IgD-negative memory B cell (primary cell): Measurements from ENCODE around the gene PFN4. TPM values are rescaled to one million over a fixed set of nuclear protein-coding genes. Genes with fewer than 3 reads are reported as not detected.
A peak's percentile ranks its signal among the peaks of the same experiment; 100 is the strongest.
"Not testable (repeated sequence)": the region's sequence is repeated elsewhere in the genome, so short reads cannot be mapped to it uniquely, and the experiment has no call there.

Experiments
- H3K27ac Mint-ChIP-seq, 3 donors: one replicate each; pipeline ENCODE4 v1.8.0; 2020 to 2022; ENCODE audit warnings: mild to moderate bottlenecking in 3 of 3, mixed read lengths in 3 of 3, moderate library complexity in 1 of 3
- H3K27me3 Mint-ChIP-seq: one replicate; pipeline ENCODE4 v1.8.0; 2021; ENCODE audit warnings: mixed read lengths
- H3K36me3 Mint-ChIP-seq: one replicate; pipeline ENCODE4 v1.8.0; 2020; ENCODE audit warnings: mild to moderate bottlenecking, mixed read lengths
- H3K4me1 Mint-ChIP-seq, 3 donors: one replicate each; pipeline ENCODE4 v1.8.0; 2020 to 2022; ENCODE audit warnings: mixed read lengths in 3 of 3, mild to moderate bottlenecking in 1 of 3
- H3K4me3 Mint-ChIP-seq, 4 donors: one replicate each; pipeline ENCODE4 v1.8.0; 2020 to 2022; ENCODE audit warnings: mild to moderate bottlenecking in 4 of 4, mixed read lengths in 4 of 4, moderate library complexity in 3 of 4
- H3K9me3 Mint-ChIP-seq, 3 donors: one replicate each; pipeline ENCODE4 v1.8.0; 2020 to 2021; ENCODE audit warnings: mixed read lengths in 3 of 3, mild to moderate bottlenecking in 1 of 3
- polyA plus RNA-seq: library from polyadenylated mRNA; unstranded; fragments of 300-500 nt; fragmentation: Illumina TruSeq; gene quantifications from one replicate; pipeline ENCODE4 v1.2.3, GENCODE V29; 2021

Gene PFN4
- polyA plus RNA-seq, 1 donor from 2014 or later = not detected

GRCh38 chr2:24125956-24126355 lies 2.8 kb upstream of the PFN4 start:
- peaks cover 15 to 27% (median 16%) of the 10 kb centered on the region in 3 donors for H3K4me1 Mint-ChIP-seq
- H3K4me3 Mint-ChIP-seq = peak overlapping the region in 1 of 4 donors; percentile 83
- H3K27ac Mint-ChIP-seq = no peak overlapping the region
- no peaks in the 10 kb centered on the region for H3K36me3 Mint-ChIP-seq
- no peaks in the 10 kb centered on the region for H3K9me3 Mint-ChIP-seq
- H3K27me3 Mint-ChIP-seq = no peaks in the 10 kb centered on the region

DNA sequence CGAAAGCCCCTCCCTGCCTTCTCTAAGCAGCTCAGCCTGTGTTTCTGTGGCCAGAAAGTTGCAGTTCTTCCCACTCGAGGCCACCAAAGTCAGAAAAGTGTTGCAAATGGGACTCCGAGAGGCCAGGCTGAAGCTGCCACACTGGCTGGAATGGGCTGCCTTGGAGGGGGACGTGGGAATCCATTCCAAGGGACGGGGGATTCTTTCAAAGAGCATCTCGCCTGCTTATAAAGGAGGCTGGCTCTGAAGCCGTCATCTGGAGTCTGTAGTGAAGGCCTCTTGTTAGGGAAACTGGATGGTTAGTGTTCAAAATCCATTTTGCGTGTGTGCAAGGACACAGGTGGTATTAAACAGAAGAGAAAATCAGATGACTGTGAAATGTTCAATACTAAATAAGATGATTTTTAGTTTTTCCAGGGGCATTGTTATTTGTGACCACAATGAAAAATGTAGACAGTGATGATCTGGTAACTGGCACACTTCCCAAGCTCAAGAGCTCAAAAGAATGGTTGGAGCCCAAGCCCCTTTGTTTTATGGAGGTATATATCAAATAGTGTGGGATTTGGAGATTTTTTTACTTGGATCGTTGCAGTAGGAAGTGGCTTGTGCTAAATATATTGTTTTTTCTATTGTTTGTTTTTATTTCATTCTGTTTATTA lies 917 bp upstream of the PFN4 start:
- H3K27me3 Mint-ChIP-seq = no peaks in the 10 kb centered on the region
- H3K4me3 Mint-ChIP-seq = peak overlapping the region; percentile 82 to 95 (median 94)
- peaks cover 15 to 27% (median 16%) of the 10 kb centered on the region in 3 donors for H3K4me1 Mint-ChIP-seq
- no peaks in the 10 kb centered on the region for H3K36me3 Mint-ChIP-seq
- peak overlapping the region; percentile 77 to 98 (median 95) for H3K27ac Mint-ChIP-seq
- no peaks in the 10 kb centered on the region for H3K9me3 Mint-ChIP-seq

DNA sequence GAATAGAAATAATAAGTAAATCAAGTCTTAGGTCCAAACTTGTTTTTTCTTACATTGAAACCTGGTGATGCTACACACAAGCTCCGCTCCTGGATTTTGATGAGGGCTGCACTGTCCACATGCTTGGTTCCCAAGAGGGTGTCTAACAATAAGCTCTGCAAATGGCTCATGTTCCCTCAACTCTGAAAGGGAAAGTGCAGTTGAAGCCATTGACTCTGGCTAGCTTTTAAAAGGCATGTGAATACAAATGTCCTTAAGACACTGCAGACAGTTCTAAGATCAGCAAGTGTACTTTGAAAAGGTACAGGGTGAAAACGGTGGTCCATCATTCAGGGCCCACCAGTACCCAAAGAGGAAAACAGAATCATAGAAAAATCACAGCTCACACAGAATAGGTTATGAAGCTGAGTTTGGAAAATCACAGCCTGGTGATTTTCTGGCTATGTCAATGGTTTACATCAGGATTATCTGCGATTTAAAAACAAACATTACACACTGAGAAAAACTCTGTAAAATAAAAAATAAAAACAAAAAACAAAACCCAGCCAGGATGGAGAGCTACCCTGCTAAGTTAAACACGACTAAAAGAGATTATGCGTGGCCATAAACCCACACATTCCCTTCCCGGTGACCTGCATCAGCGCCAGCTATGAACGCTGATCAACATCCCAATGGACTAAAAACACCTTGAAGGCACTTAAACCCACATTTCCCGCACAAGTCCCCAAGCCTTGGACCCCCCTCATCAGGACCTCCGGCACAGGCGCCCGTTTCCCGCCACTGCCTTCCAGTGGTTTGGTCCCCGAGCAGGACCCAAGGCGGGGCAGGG lies 554 bp downstream of the PFN4 start:
- Mint-ChIP-seq H3K27ac (peak overlapping the region; percentile 82 to 91 (median 89)), H3K36me3 (no peaks in the 10 kb centered on the region), H3K27me3 (no peaks in the 10 kb centered on the region), H3K9me3 (no peaks in the 10 kb centered on the region), H3K4me1 (peaks cover 12 to 22% (median 15%) of the 10 kb centered on the region in 3 donors), H3K4me3 (peak overlapping the region; percentile 82 to 96 (median 92))

- no peaks in the 10 kb centered on the region for H3K27me3 Mint-ChIP-seq
- H3K27ac Mint-ChIP-seq = peak overlapping the region in 1 of 3 donors; percentile 47
- H3K4me3 Mint-ChIP-seq = peak overlapping the region in 2 of 4 donors; percentile 12 to 77
- H3K36me3 Mint-ChIP-seq = no peaks in the 10 kb centered on the region
- peaks cover 12 to 22% (median 15%) of the 10 kb centered on the region in 3 donors for H3K4me1 Mint-ChIP-seq
- H3K9me3 Mint-ChIP-seq = no peaks in the 10 kb centered on the region
These were observed 1.7 kb downstream of the PFN4 start for GRCh38 chr2:24121469-24121868.

- Mint-ChIP-seq H3K27me3 (no peaks in the 10 kb centered on the region), H3K36me3 (no peaks in the 10 kb centered on the region), H3K4me3 (peak overlapping the region in 1 of 4 donors; percentile 77), H3K4me1 (peaks cover 12 to 21% (median 15%) of the 10 kb centered on the region in 3 donors), H3K9me3 (no peaks in the 10 kb centered on the region), H3K27ac (peak overlapping the region in 1 of 3 donors; percentile 47)
These were observed 2.1 kb downstream of the PFN4 start for GRCh38 chr2:24121066-24121465.

GRCh38 chr2:24117902-24118301 lies 5.2 kb downstream of the PFN4 start:
- no peaks in the 10 kb centered on the region for H3K27me3 Mint-ChIP-seq
- no peaks in the 10 kb centered on the region for H3K36me3 Mint-ChIP-seq
- H3K4me1 Mint-ChIP-seq = peaks cover 5 to 7% (median 5%) of the 10 kb centered on the region in 3 donors
- peak overlapping the region in 1 of 3 donors; percentile 50 for H3K27ac Mint-ChIP-seq
- H3K4me3 Mint-ChIP-seq = no peak overlapping the region
- no peaks in the 10 kb centered on the region for H3K9me3 Mint-ChIP-seq

GRCh38 chr2:24115057-24115456 lies 8.1 kb downstream of the PFN4 start:
- no peaks in the 10 kb centered on the region for H3K4me1 Mint-ChIP-seq
- H3K4me3 Mint-ChIP-seq = no peak overlapping the region
- no peaks in the 10 kb centered on the region for H3K9me3 Mint-ChIP-seq
- no peaks in the 10 kb centered on the region for H3K36me3 Mint-ChIP-seq
- H3K27me3 Mint-ChIP-seq = no peaks in the 10 kb centered on the region
- no peak overlapping the region for H3K27ac Mint-ChIP-seq

DNA sequence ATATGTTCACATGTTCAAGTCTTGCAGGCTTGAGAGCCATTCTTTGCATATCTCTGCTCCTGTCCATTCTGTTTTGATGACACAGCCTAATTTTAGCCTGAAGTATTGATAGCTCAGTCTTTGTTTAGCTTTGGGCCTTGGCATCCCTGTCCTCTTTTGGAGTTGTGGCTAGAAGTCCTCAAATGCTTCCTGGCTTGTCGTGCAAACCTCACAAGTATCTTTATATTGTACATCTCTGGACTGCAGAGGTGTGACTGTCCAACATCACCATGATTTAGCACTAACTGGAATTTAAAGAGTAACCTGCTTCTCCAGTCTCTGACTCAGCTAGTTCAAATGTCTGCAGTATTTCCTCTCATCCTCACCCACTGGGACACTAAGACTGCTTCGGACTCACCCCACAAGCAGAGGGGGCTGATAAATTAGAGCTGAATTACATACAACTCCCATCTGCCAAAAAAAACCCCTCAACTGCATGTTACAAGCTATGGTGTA lies 11.7 kb downstream of the PFN4 start:
- Mint-ChIP-seq H3K36me3 (no peaks in the 10 kb centered on the region), H3K4me3 (no peak overlapping the region), H3K4me1 (no peaks in the 10 kb centered on the region), H3K27me3 (no peaks in the 10 kb centered on the region), H3K27ac (no peak overlapping the region), H3K9me3 (peaks cover 4 to 18% (median 4%) of the 10 kb centered on the region in 3 donors)

DNA sequence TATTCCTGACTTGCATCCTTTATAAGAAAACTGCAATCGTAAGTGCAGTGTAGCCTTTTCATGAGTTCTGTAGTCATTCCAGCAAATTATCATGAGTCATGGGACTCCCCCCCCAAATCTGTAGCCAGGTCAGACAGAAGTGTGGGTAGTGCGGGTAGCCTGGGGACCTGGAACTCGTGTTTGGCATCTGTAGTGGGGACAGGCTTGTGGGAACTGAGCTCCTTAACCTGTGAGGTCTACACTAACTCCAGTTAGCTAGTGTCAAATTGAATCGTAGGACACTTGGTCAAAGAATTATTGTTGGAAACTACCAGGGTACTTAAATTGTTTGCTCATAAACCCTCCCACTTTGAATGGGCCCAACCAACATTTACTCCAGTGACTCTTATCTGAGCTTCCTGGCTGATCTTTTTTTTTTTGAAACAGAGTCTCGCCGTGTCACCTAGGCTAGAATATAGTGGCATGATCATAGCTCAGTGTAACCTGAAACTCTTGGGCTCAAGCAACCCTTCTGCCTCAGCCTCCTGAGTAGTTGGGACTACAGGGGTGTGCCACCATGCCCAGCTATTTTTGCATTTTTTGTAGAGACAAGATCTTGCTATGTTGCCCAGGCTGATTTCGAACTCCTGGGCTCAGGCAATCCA lies 12.4 kb downstream of the PFN4 start:
- Mint-ChIP-seq H3K27ac (no peak overlapping the region), H3K4me3 (no peak overlapping the region), H3K36me3 (no peaks in the 10 kb centered on the region), H3K4me1 (no peaks in the 10 kb centered on the region), H3K27me3 (no peaks in the 10 kb centered on the region), H3K9me3 (peaks cover 4 to 18% (median 4%) of the 10 kb centered on the region in 3 donors)

DNA sequence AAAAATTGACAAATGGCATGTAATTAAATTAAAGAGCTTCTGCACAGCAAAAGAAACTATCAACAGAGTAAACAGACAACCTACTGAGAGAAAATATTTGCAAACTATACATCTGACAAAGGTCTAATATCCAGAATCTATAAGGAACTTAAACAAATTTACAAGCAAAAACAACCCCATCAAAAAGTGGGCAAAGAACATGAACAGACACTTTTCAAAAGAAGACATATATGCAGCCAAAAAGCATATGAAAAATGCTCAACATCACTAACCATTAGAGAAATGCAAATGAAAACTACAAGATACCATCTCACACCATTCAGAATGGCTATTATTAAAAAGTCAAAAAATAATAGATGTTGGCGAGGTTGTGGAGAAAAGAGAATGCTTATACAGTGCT lies 13.7 kb downstream of the PFN4 start:
- not testable (repeated sequence) for H3K4me1 Mint-ChIP-seq, H3K27me3 Mint-ChIP-seq, H3K4me3 Mint-ChIP-seq, H3K27ac Mint-ChIP-seq, H3K36me3 Mint-ChIP-seq
- peaks cover 4 to 18% (median 8%) of the 10 kb centered on the region in 3 donors for H3K9me3 Mint-ChIP-seq

- no peak overlapping the region for H3K4me3 Mint-ChIP-seq
- H3K27ac Mint-ChIP-seq = no peak overlapping the region
- H3K4me1 Mint-ChIP-seq = peaks cover 3 to 9% (median 5%) of the 10 kb centered on the region in 3 donors
- peaks cover 5% of the 10 kb centered on the region for H3K36me3 Mint-ChIP-seq
- H3K9me3 Mint-ChIP-seq = peaks cover 4 to 18% (median 8%) of the 10 kb centered on the region in 3 donors
- no peaks in the 10 kb centered on the region for H3K27me3 Mint-ChIP-seq
These were observed 15.8 kb downstream of the PFN4 start for GRCh38 chr2:24107336-24107735.

- H3K27ac Mint-ChIP-seq = no peak overlapping the region
- peaks cover 4 to 18% (median 8%) of the 10 kb centered on the region in 3 donors for H3K9me3 Mint-ChIP-seq
- H3K4me1 Mint-ChIP-seq = peaks cover 3 to 9% (median 9%) of the 10 kb centered on the region in 3 donors
- H3K27me3 Mint-ChIP-seq = no peaks in the 10 kb centered on the region
- peaks cover 5% of the 10 kb centered on the region for H3K36me3 Mint-ChIP-seq
- no peak overlapping the region for H3K4me3 Mint-ChIP-seq
These were observed 16.3 kb downstream of the PFN4 start for GRCh38 chr2:24106786-24107185.

GRCh38 chr2:24105816-24106215 lies 17.3 kb downstream of the PFN4 start:
- H3K27ac Mint-ChIP-seq = peak overlapping the region in 1 of 3 donors; percentile 62
- H3K4me3 Mint-ChIP-seq = no peak overlapping the region
- H3K9me3 Mint-ChIP-seq = peaks cover 4 to 18% (median 8%) of the 10 kb centered on the region in 3 donors
- peaks cover 3 to 9% (median 9%) of the 10 kb centered on the region in 3 donors for H3K4me1 Mint-ChIP-seq
- no peaks in the 10 kb centered on the region for H3K27me3 Mint-ChIP-seq
- H3K36me3 Mint-ChIP-seq = peaks cover 5% of the 10 kb centered on the region

- H3K4me1 Mint-ChIP-seq = peaks cover 3 to 9% (median 9%) of the 10 kb centered on the region in 3 donors
- peak overlapping the region in 2 of 4 donors; percentile 32 to 65 for H3K4me3 Mint-ChIP-seq
- H3K9me3 Mint-ChIP-seq = peaks cover 4 to 18% (median 8%) of the 10 kb centered on the region in 3 donors
- H3K27ac Mint-ChIP-seq = peak overlapping the region in 2 of 3 donors; percentile 15 to 92
- no peaks in the 10 kb centered on the region for H3K27me3 Mint-ChIP-seq
- peaks cover 5% of the 10 kb centered on the region for H3K36me3 Mint-ChIP-seq
These were observed 18.2 kb downstream of the PFN4 start for GRCh38 chr2:24104906-24105305.
